ENCODE data around the gene ZNF280D.
"Not testable (repeated sequence)": the region's sequence is repeated elsewhere in the genome, so short reads cannot be mapped to it uniquely, and the experiment has no call there.

The ZNF280D gene

GRCh38 chr15:56733136-56734012, at the start of gene ZNF280D:
Gene ZNF280D, minus strand, starts transcription at chr15:56733509. Its CDS starts 26,400 bp downstream, at chr15:56707109.
- DNase-seq, result peak; percentile 69 to 75

GRCh38 chr15:56782306-56782705, 49.0 kb upstream of the ZNF280D start:
- DNase-seq, result no peak

- DNase-seq, result no peak
Observed at GRCh38 chr15:56781666-56782065, 48.4 kb upstream of the ZNF280D start.

- DNase-seq, result not testable (repeated sequence)
Observed at GRCh38 chr15:56780102-56780725, 46.9 kb upstream of the ZNF280D start.

- not testable (repeated sequence) for DNase-seq
Observed at GRCh38 chr15:56779449-56779848, 46.1 kb upstream of the ZNF280D start.

- no peak for DNase-seq
Observed at GRCh38 chr15:56778761-56779160, 45.5 kb upstream of the ZNF280D start.

GRCh38 chr15:56776839-56777238, 43.5 kb upstream of the ZNF280D start:
- no peak for DNase-seq

- DNase-seq, result no peak
Observed at GRCh38 chr15:56775641-56776040, 42.3 kb upstream of the ZNF280D start.

- DNase-seq, result no peak
Observed at GRCh38 chr15:56774356-56774755, 41.0 kb upstream of the ZNF280D start.

- DNase-seq, result no peak
Observed at GRCh38 chr15:56772868-56773639, 39.7 kb upstream of the ZNF280D start.

- no peak for DNase-seq
Observed at GRCh38 chr15:56770173-56770572, 36.9 kb upstream of the ZNF280D start.

- DNase-seq, result no peak
Observed at GRCh38 chr15:56767315-56767714, 34.0 kb upstream of the ZNF280D start.

- no peak for DNase-seq
Observed at GRCh38 chr15:56765251-56765650, 31.9 kb upstream of the ZNF280D start.

GRCh38 chr15:56763141-56763895, 30.0 kb upstream of the ZNF280D start:
- no peak for DNase-seq

- DNase-seq, result no peak
Observed at GRCh38 chr15:56760186-56760585, 26.9 kb upstream of the ZNF280D start.

- DNase-seq, result no peak
Observed at GRCh38 chr15:56759450-56759845, 26.1 kb upstream of the ZNF280D start.

- DNase-seq, result no peak
Observed at GRCh38 chr15:56758770-56759449, 25.6 kb upstream of the ZNF280D start.

GRCh38 chr15:56757875-56758274, 24.6 kb upstream of the ZNF280D start:
- DNase-seq, result no peak

GRCh38 chr15:56754772-56755370, 21.6 kb upstream of the ZNF280D start:
- no peak for DNase-seq

GRCh38 chr15:56752986-56753385, 19.7 kb upstream of the ZNF280D start:
- DNase-seq, result no peak

- DNase-seq, result no peak
Observed at GRCh38 chr15:56749982-56750381, 16.7 kb upstream of the ZNF280D start.
